Activated T-cell treated with anti-CD3 and anti-CD28 coated beads for 48 hours (primary cell): ENCODE results near the gene SEC22A.

Experiments used
- DNase-seq: peaks from one replicate; pipeline ENCODE4 v3.0.0-alpha.2; 2020; ENCODE audit warnings: low read depth

SEC22A gene, protein sequence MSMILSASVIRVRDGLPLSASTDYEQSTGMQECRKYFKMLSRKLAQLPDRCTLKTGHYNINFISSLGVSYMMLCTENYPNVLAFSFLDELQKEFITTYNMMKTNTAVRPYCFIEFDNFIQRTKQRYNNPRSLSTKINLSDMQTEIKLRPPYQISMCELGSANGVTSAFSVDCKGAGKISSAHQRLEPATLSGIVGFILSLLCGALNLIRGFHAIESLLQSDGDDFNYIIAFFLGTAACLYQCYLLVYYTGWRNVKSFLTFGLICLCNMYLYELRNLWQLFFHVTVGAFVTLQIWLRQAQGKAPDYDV

DNA sequence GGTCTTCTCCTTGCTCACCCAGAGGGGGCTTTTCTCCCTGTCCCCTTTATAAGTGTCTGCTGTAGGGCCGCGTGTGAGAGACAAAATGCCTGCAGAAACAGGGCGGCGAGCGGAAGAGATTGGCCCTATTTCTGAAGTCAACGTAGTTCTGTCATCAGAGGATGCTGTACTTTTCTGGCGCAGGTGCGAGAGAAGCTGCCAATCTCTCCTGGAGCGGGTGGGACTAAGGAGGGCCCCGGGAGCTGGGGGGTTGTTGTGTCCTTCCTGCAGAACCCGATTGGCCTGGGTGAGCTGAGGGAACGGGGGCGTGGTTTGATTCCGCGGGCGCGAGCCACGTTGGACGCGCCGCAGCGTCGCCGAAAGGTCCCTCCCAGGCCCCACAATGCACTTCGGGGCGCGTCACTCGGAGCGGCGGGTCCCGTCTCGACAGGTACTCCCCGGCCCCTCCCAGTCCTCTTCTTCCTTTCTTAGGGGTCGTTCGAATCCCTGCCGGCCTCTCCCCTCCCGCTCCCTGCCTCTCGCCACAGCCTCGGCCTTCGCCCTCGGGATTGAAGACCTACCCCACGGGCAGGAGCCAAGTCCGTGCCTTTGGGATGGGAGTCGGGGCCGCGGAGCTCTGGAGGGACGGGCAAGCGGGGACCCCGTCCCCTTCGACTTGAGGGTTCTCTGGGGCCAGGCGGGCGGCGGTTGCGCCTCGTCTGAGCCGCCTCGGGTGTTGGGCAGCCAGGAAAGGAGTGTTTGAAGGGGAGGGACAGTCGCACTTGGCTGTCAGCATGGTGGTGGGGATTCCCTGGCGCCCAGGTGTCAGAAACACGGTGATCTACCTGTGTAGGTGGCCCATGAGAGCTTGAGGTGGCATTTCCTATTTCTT is at the start of gene SEC22A:
SEC22A (plus strand) TSS at position 387 of the 871 bp plus-strand sequence. CDS start 7,275 bp downstream, outside the sequence.
- peak; percentile 94 for DNase-seq

- DNase-seq = no peak
These were observed 49.1 kb upstream of the SEC22A start for GRCh38 chr3:123152687-123153086.

DNA sequence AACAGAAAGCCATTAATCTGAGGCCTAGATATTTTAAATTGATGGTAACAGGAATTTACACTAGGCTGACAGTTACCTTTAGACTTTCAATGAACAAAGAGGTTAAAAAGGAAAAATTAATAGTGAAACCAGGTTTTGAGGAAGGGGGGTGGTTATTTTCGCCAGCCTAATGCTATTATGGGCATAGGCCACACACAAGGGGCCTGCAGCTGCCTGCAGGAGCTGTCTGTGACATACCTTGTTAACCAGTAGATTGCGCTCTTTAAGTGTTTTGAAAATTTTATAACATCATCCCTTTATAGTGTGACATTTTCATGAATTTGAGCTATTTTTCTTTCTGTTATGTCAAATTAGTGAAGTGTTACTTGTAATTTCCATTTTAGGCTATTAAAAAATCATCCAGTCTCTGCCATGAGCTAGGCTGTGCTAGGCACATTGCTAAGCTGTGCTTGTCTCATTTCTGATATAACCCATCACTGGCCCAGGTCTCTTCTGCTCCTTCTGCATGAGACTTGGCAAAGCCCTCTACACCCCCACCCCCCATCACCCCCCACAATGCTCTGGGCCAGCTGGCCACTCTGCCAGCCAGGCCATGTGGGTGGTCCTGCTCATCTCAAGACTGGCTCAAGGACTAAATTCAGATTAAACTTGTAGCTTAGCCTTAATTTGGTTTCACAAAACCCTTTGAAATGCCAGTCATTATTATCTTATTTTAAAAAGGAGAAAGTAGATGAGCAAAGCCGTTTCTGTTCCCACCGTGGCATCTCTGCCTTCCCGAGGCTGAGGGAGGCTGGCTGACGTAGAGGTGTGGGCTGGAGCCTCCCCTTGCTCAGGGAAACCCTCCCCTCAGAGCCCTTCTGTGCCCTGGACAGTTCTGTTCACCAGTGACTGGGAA is 48.4 kb upstream of the SEC22A start:
- DNase-seq = no peak

DNA sequence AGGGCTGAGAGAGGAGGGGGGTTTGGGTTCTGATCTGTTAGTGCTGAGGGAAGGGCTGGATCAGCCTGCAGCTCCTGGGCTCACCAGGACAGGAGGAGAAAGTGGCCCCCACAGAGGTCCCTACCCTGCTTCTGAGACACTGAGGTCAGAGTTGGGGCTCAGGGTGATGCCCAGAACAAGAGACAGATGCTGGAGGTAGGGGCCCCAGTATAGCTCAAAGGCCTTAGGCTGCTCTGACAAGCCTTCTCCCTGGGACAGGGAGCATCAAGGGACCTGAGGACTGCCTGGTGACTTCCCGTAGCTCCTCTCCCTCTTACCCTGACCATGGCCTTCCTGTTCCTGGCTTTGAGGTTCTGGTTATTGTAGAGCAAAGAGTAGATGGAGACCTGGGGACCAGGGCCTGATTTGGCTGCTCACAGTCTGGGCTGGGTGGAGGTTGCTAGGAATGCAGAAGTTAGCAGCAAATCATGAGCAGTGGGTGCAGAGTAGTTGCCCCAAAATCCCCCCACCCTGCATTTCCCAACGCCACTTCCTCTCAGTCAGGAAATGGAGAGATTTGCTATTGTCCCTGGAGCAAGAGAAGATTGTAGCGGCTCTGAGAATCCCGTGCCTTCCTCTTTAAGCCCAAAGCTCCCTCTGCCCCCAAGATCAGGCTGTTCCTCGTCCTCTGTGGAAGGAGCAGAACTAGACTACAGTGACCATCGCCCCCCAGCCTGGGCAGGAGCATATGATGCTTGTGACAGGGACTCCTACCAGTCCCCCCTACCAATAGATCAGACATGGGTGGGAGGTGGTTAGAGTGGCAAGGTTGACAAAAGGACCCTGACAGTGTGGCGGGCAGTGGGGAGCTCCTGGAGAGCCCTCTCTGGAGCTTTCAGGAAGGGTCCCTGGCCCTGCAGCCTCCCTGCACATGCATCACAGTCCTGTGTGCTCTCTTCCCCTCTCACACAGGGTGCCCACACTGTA is 47.4 kb upstream of the SEC22A start:
- no peak for DNase-seq

GRCh38 chr3:123155471-123156011 is 46.2 kb upstream of the SEC22A start:
- DNase-seq = no peak

DNA sequence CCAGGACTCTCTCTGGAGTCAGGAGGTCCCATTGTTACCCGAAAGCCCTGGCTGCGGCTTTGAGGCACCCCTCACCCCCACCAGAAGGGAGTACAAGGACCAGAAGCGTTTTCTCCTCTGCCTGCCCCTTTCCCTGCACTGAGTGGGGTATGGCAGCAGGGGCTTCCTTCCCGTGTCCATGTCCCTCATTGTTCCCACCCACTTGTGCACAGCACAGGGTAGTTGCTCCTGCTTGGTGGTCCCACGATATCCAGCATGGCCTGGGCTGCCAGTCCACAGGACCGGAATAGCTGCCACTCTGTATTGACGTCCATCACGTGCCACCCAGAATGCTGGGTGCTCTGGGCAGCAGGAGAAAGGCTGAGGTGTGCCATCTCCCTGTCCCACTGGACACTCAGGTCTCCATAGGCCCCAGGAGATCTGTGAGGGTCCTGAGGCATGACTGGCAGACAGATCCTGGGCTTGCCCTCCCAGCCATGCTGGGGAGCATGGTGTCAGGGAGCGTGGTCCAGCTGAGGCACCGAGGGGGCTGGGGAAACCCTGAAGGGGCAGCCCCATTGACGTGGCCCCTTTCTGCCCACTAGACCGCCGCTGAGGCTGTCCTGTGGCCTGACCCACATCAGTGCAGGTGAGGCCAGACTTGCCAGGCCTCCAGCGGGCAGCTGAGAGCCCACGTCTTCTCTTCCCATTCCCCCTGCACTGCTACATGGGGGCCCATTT is 45.3 kb upstream of the SEC22A start:
- DNase-seq = no peak

DNA sequence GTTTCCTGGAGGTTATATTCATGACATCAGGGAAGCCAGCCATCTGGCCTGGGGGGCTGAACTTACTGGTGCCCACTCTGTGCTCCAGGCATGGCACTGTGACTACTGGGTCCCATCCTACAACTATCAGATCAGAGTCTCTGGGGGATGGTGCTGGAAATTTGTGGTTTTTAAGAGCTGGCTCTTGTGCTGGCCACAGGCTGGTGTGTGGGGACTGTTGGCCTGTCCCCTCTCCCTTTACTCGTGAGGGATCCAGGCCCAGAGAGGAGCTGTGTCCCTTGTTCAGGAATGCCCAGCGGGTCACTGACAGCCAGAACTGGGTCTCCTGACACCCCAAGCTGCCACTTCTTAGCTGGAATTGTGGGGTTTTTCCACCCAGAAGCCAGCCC is 44.5 kb upstream of the SEC22A start:
- no peak for DNase-seq

DNA sequence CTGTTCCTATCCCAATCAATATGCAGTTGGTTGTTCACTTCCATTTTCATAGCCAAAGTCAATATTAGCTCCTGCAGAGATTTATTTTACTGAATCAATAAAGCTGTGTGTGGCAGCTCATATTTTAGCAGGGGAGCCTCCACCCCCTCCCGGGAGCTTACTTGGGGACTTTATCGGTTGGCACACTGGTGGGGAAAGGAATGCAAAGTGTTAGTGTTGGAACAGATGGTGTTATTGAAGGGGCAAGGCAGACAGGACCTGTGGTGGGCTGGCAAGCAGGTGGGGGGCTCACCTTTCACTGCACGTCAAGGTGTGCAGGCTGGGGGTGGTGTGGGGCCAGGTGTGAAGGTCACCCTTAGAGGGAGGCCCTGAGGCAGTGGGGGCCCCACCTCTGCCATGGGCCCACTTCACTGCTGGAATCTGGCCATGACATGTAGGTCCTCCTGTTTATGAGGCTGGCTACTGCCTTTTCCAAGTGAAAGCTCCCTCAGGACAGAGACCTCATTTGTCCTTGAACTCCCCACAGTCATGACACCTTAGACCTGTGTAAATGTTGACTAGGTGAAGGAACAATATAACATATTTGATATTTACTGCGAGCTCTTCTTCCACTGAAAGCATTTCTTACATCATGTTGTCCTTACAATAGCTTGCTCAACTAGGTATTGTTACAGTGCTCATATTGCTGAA is 44.0 kb upstream of the SEC22A start:
- no peak for DNase-seq

GRCh38 chr3:123158330-123158729 is 43.4 kb upstream of the SEC22A start:
- no peak for DNase-seq

GRCh38 chr3:123158899-123159390 is 42.8 kb upstream of the SEC22A start:
- DNase-seq = no peak

DNA sequence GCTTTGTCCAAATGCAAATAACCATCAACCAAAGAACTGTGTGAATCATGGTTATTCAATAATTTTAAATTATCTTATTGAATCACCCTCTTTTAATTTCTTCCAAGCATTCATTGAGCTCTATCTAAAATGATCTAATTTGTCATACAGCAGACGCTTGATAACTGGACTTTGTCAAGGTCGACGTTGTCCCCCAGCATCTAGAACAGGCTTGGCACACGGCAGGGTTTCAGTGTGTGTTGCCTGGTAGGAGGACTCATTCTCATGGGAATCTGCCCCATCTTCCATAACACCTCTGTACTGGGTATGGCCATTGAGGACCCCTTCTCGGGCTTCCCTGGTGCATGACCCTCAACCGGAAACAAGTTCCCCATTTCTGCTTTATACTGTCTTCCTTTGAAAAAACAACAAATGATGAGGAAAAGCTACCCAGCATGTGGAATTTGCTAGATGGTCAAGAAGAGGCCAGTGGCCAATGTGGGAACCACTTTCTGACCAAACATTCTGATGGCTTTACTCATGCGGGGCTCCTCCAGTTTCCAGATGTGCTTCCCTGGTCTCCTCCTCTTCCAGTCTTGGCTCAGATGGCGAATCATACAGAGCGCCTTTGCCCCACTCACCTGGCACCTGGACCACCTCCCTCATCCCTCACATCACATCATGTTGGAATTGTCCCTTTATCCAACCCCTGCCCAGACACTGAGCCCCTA is 41.7 kb upstream of the SEC22A start:
- no peak for DNase-seq

GRCh38 chr3:123161167-123161566 is 40.6 kb upstream of the SEC22A start:
- DNase-seq = no peak

DNA sequence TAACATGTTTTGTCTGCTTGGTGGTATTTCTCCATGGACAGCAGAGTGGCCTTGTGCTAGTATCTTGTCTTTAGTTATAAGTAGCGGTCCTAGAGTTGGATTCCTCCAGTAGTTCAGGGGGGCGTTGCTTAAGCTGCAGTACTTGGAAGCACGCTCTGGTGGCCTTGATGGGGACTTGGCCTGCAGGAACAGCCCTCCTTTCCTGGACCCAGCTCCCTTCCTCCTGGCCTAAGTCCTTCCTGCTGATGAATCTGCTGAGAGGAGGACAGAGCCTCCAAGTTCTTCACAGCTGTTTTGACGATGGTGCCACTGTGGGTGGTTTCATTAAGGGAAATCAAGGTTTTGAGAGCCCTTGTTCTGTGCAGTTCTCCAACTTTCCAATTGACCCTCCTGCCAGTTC is 38.6 kb upstream of the SEC22A start:
- no peak for DNase-seq

GRCh38 chr3:123165163-123165562 is 36.6 kb upstream of the SEC22A start:
- no peak for DNase-seq

DNA sequence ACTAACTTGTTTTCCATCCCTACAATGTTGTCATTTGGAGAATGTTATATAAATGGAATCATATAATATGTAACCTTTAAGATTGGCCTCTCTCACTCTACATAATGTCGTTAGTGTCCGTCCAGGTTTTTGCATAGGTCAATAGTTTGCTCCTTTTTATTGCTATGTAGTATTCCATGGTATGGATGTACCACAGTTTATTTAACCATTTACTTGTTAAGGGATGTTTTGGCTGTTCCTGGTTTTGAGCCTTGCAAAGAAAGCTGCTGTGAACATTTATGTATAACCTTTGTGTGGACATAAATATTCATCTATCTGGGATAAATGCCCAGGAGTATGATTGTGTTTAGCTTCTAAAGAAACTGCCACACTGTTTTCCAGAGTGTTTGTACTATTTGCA is 34.1 kb upstream of the SEC22A start:
- DNase-seq = no peak

- no peak for DNase-seq
These were observed 33.6 kb upstream of the SEC22A start for GRCh38 chr3:123168122-123168521.

DNA sequence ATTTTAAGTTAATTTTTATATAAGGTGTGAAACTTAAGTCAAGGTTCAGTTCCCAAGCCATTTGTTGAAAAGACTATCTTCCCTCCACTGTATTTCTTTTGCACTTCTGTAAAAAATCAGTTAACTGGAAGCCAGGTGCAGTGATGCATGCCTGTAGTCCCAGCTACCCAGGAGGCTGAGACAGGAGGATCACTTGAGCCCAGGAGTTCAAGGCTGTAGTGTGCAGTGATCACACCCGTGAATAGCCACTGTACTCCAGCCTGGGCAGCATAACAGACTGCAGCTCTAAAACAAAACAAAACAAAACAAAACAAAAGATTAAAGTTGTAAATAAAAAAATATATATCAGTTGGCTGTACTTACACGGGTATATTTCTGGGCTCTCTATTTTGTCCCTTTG is 33.1 kb upstream of the SEC22A start:
- no peak for DNase-seq

DNA sequence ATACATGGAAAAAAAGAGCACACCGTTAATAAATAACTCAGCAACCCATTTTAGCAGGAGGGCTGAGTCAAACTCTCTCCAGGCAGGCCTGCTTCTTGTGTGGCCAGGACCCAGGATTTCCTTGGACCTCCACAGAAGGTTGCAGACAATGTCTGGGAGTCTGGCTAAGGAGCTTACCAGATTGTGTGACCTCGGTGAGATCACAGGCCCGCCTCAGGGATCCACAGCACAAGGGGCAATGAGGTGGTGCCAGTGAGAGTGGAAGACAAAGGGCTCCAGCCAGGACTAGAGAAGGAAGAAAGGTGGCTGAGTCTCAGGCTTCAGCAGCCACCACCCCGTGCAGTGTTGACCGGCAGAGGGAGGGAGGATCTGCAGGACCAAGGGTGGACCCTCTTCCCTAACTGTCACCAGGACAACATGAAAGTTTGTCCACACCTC is 32.2 kb upstream of the SEC22A start:
- no peak for DNase-seq

- DNase-seq = no peak
These were observed 31.8 kb upstream of the SEC22A start for GRCh38 chr3:123169930-123170329.
